HG03378 (cell line): ENCODE results near the gene PRF1.

Experiments
- ATAC-seq: cut with Tn5 transposase; IDR thresholded peaks from one replicate; pipeline ENCODE4 v1.9.1; 2021; ENCODE audit warnings: mild to moderate bottlenecking, moderate library complexity; ENCODE audit not compliant: unreplicated experiment

PRF1 gene

GRCh38 chr10:70561558-70561957, 41.0 kb downstream of the PRF1 start:
- ATAC-seq = no peak

DNA sequence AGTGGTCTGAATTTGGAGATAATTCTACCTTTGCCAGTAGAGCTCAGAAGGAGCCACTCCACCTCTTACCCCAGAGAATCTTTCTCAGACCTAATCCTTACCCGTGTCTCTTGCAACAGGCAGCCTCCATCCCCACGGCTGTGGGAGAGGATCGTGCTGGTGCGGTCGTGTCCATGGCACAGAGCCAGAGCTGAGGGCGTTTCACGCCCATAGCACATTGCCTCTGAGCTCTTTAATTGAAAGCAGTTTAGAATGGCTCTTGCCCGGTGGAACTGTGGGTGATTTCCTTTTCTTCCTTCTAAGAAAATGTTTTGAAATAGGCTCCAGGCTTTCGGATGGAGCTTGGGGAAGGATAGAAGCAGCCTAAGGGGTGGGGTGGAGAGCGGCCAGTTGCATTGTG, 41.5 kb downstream of the PRF1 start:
- no peak for ATAC-seq

GRCh38 chr10:70560511-70560941, 42.0 kb downstream of the PRF1 start:
- no peak for ATAC-seq

DNA sequence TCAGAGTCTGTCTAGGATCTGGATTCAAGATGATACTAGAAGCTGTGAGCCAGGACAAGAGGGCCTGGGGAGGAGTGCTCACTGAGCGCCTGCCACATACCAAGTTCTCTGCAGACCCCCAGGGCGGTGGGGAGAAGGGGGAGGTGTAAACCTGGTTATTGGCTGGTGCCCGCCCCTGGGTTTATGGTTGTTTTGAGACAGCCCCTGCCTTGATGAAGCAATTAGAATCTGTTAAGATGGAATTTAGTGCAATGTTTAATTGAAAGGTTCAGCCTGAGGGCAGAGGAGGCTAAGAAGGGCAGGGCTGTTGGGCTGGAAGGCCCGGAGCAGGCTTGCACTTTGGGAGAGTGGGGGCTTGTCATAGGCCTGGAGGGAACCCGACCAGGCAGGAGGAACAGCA, 42.7 kb downstream of the PRF1 start:
- ATAC-seq = no peak

GRCh38 chr10:70558871-70559810, 43.4 kb downstream of the PRF1 start:
- peak; percentile 44 for ATAC-seq

DNA sequence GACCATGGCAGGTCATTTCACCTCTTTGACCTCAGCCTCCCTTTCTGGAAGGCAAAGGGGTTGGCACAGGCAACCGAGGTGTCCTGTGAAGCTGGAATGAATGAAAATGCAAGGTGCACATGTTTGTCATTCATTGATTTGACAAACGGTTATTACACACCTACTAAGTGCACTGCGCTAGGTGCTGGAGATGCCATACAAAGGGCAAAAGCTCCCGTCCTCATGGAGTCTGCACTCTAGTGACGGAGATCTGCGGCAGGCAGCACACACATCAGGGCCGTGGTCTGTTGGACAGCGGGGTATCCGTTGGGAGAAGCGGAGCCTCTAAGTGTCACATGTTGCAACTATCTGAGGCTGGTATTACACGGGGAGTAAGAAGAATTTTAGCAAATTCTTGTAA, 44.2 kb downstream of the PRF1 start:
- ATAC-seq = no peak

GRCh38 chr10:70557876-70558275, 44.7 kb downstream of the PRF1 start:
- no peak for ATAC-seq

DNA sequence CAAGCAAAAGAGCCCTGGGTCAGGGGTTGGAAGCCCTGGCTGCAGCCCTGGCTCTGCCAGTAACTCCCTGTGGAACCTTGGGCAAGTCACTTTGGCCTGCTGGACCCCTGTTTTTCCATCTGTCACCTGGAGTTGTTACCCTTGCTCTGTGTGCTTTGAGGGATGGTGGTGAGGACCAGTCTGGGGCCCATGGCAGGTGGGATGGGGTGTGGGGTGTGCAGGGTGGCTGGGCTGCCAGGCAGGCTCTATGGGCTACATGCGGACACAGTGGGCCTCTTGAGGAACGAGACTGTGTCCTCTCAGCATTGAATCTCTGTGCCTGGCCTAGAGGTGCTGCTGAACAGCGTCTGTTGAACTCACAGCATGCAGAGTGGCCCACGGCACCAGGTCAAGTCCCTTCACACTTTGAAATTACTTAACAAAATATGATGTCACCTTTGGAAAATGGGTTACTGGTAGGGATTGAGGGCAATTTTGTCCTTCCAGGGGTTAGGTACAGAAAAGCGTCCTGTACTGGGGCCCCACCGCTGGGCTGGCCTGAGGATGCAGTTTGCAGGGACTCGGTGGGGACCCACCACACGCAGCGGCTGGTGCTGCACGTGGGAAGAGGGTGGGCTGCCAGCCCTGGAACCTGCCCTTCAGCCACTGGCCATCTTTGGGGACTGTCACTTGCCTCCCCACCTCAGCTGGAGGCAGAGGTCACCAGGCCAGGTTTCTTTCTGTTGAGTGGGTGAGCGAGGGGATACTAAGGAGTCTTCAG, 45.3 kb downstream of the PRF1 start:
- ATAC-seq = no peak

DNA sequence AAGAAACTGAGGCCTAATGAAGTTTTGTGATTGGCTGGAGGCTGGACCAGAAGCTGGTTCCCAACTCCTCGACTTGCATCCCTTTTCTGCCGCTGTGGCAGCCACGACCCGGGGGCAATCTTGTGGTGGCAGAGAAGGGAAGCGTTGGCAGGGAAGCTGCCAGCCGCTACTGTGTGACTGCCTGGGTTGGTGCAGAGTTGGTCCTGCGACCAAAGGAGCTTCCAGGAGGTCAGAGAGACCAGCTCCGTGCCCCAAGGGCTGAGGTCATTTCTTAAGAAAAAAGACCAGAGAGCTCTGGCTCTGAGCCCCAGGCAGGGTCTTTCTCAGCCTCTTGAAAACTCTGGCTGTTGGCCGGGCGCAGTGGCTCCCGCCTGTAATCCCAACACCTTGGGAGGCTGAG, 47.2 kb downstream of the PRF1 start:
- no peak for ATAC-seq

DNA sequence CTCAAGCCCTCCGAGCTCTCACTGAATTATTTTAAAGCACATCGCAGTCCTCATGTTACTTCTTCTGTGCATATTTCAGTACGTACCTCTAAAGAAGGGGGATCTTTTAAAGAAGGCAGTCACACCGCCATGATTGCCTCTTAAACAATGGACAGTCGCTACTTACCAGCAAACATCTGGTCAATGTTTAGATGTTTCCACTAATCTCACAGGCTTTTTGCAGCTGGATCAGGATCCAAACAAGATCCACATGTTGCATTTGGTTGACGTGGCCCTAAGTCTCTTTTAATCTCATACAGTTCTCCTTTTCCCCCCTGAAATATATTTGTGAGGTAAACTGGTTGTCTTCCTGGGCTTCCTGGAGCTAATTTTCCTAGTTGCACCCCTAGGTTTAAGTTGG, 50.0 kb downstream of the PRF1 start:
- ATAC-seq = no peak

GRCh38 chr10:70551971-70552422, 50.5 kb downstream of the PRF1 start:
- ATAC-seq = no peak

- no peak for ATAC-seq
Observed at GRCh38 chr10:70551466-70551865, 51.1 kb downstream of the PRF1 start.

- ATAC-seq = no peak
Observed at GRCh38 chr10:70550459-70550858, 52.1 kb downstream of the PRF1 start.

DNA sequence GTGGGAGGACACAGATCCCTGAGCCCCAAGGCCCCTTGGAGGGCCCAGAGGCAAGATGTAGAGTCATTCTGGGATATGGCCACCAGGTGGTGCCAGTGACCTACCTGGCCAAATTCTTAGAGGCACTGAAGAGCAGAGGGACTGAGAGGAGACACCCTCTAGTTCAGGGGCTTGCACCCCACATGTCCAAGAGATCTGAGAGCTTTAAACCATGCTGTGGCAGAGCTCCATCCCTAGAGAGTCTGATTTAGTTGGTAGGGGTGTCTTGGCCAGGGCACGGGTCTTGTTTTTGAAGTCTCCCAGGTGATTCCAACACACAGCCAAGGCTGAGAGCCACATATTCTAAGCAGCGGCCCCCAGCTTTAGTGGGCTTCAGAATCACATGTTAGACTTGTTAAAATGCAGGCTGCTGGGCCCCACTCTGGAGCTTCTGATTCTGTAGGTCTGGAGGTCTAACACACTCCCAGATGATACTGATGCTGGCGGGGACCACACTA, 52.5 kb downstream of the PRF1 start:
- no peak for ATAC-seq

- ATAC-seq = no peak
Observed at GRCh38 chr10:70549351-70549961, 53.1 kb downstream of the PRF1 start.
